AG04449 (cell line): ENCODE results near the gene GNG7.

Experiments
- CTCF ChIA-PET: fragments of 350-600 bp; formaldehyde crosslinking; extraction: SDS; loops from one replicate; lab custom pipeline; 2021; ENCODE audit warnings: antibody characterized with exemption; lab: Yijun Ruan, JAX
- POLR2A ChIA-PET: fragments of 400-600, 350-600 bp; formaldehyde crosslinking; extraction: SDS; loops from one replicate; lab custom pipeline; 2020; ENCODE audit warnings: antibody characterized with exemption, inconsistent platforms; lab: Yijun Ruan, JAX
- DNase-seq: peaks from one replicate; pipeline ENCODE4 v3.0.0-alpha.2; 2010; ENCODE audit warnings: low read depth, low spot score
- H3K4me3 ChIP-seq: 2 replicates; pipeline ENCODE4 v1.5.1; 2011; ENCODE audit warnings: low read depth, mild to moderate bottlenecking, control low read depth, low read length
- TF ChIP-seq, protein P1 (sequence below): IDR thresholded peaks from one replicate; pipeline ENCODE4 v1.5.1; 2011; ENCODE audit warnings: mild to moderate bottlenecking, moderate library complexity, low read length, control low read depth, inconsistent platforms; ENCODE audit not compliant: insufficient read depth; ENCODE audit errors: missing control alignments

The GNG7 gene

DNA sequence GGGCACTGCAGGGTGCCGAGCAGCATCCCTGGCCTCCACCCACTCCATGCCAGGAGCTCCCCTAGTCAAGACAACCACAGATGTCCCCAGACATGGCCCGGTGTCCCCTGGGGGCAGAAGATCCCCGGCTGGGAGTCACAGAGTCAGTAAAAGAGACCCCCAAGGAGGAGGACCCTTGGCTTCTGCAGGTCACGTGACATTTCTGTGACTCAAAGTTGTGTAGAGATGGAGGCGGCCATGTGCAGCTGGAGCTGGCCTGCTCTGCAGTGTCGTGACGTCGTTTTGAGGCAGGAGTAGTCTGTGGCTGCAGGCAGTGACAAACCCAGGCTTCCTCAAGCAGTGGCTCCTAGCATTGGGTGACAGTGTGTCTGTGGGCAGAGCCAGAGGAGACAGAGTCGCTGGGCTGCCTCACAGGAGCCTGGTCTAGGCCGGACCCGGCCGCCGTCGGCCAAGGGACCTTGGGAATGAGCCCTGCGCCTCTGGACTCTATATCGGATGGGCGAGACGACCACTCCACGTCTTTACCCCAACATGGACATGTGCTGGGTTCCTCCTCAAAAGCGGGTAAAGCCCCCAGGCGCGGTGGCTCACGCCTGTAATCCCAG is 26.4 kb upstream of the GNG7 start:
- DNase-seq = no peak
- CTCF ChIA-PET = no interaction called here
- POLR2A ChIA-PET = interaction anchor here (1.6 kb wide), 1 partner anchor 10 kb away, joined by 3 read pairs; the partner anchor contains the start of gene SLC39A3
- no peak overlapping the region for H3K4me3 ChIP-seq
- TF ChIP-seq, protein P1, sequence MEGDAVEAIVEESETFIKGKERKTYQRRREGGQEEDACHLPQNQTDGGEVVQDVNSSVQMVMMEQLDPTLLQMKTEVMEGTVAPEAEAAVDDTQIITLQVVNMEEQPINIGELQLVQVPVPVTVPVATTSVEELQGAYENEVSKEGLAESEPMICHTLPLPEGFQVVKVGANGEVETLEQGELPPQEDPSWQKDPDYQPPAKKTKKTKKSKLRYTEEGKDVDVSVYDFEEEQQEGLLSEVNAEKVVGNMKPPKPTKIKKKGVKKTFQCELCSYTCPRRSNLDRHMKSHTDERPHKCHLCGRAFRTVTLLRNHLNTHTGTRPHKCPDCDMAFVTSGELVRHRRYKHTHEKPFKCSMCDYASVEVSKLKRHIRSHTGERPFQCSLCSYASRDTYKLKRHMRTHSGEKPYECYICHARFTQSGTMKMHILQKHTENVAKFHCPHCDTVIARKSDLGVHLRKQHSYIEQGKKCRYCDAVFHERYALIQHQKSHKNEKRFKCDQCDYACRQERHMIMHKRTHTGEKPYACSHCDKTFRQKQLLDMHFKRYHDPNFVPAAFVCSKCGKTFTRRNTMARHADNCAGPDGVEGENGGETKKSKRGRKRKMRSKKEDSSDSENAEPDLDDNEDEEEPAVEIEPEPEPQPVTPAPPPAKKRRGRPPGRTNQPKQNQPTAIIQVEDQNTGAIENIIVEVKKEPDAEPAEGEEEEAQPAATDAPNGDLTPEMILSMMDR = no peak

DNA sequence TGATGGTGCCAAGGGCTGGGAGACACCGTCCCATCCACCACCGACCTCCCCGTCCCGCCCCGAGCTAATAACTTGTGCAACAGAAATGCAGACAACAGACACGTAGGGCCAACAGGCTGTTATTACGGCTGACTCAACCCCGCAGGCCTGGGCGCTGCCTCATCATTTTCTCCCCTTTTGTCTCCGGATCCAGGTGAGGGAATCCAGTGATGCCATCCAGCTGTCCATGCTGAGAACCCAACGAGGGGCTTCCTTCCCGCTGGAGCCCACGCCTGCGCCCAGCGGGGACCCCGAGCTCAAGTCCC is 25.1 kb upstream of the GNG7 start:
- ChIA-PET CTCF (interaction anchor here (1.6 kb wide), 1 partner anchor 21 kb away, joined by 5 read pairs; no protein-coding TSS in a partner anchor), POLR2A (no interaction called here)
- no peak overlapping the region for H3K4me3 ChIP-seq
- no peak for DNase-seq
- TF ChIP-seq, protein P1 = no peak

DNA sequence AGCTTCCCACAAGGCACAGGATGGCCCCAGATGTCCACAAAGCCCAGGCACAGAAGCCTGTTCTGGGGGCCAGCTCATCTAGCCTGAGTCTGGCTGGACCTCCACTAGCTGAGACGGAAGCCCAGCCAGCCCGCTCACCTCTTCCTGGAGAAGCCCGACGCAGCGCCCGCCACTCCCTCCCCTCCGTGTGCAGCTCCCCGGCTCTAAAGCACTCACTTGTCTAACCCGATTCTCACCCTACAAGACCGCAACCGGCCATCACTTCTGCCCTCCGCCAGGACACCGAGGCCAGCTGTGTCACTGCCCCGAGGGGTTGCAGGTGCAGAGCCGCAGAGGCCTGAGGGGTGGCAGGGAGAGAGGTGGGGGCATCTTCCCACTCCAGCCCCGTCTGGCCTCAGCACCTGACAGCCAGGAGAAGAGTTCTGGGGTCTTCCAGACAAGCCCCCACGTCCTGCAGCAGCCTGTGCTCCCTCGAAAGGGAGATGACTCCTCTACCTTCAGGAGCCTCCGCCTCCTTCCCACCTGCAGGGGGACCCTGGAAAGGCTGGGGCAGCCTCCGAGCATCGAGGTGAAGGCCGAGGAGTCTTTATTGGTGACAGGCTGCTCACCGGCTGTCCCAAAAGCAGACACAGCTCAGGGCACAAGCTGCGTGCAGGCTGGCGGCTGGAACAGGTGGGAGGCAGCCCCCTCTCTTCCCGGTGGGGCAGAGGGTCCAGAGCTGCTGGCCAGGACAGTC is 24.6 kb upstream of the GNG7 start:
- POLR2A ChIA-PET = no interaction called here
- TF ChIP-seq, protein P1 = no peak
- H3K4me3 ChIP-seq = no peak overlapping the region
- no peak for DNase-seq
- CTCF ChIA-PET = interaction anchor here (1.6 kb wide), 1 partner anchor 21 kb away, joined by 5 read pairs; no protein-coding TSS in a partner anchor

DNA sequence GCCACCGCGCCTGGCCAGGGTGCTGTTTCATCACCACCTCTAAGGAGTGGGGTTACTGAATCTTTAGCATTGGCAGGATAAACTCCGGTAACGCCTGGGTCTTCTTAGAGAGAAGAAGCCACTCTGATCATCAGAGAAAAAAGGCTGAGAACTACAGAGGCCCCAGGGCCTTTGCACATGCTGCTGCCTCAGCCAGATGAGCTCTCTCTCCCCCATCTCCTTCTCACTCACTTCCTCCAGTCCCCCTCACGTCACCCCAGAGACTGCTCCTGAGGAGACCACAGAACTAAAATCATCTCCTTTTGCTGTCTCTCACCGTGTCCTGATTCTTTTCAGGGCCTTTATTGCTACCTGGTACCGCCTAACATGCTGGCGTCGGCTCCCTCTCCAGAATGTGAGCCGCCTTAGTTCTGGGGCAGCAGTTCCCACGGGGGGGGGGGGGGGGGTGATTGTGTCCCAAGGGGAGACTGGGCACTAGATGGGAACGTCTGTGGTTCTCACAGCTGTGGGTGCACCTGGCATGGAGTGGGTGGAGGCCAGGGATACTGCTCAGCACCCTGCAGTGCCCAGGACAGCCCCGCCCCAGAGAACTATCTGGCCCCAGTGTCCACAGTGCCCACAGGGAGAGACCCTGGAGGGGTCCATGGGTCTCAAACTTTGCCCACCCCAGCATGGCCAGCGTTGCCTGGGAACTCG is 23.8 kb upstream of the GNG7 start:
- DNase-seq = no peak
- TF ChIP-seq, protein P1 = no peak
- no peak overlapping the region for H3K4me3 ChIP-seq
- POLR2A ChIA-PET = no interaction called here
- CTCF ChIA-PET = interaction anchor here (1.0 kb wide), 1 partner anchor 23 kb away, joined by 3 read pairs; no protein-coding TSS in a partner anchor

DNA sequence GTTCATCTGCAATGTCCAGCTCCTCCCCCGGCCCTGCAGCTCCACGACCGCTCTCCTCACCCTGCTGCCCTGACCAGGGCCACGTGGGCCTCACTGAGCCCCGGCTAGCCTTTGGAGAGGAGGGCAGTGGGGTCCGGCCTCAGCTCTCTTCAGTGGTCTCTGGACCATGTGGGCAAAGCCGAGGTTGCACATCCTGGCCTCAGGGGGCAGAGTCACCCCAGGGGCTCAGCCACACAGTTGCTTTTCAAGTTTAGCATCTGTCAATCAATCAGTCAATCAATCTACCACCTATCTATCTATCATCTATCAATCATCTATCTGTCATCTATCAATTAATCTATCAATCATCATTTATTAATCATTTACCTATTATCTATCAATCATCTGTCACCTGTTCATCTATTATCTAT is 21.7 kb upstream of the GNG7 start:
- ChIA-PET CTCF (interaction anchor here (2.2 kb wide), 1 partner anchor 26 kb away, joined by 16 read pairs; no protein-coding TSS in a partner anchor), POLR2A (no interaction called here)

More for the DNA sequence above, 21.7 kb upstream of the GNG7 start:
- no peak overlapping the region for H3K4me3 ChIP-seq
- DNase-seq = no peak
- TF ChIP-seq, protein P1 = no peak
